ENCODE data around the gene PDE10A.
"Not testable (repeated sequence)": the region's sequence is repeated elsewhere in the genome, so short reads cannot be mapped to it uniquely, and the experiment has no call there.

PDE10A gene

GRCh38 chr6:165552248-165552736, 110.7 kb downstream of the PDE10A start:
- no peak for DNase-seq (ENCODE audit: low read depth in 2 of 2)

DNA sequence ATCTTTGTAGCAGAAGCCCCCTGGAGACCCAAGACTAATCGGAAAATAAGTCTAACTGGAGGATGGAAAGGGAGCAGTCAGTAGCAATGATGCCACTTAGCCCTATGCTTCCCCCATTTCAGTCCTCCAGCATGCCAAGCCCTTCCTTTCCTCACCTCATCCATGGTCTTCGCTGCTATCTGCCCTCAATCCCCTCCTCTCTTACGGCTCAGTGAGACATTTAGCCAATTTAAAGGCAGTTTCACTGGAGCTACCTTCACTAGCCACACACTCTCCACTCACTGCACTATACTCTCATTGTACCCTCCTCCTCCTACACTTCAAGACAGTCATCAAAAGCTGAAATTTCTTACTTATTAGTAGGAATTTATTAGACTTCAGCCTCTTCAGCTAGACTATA, 111.2 kb downstream of the PDE10A start:
- DNase-seq (ENCODE audit: low read depth in 2 of 2), result no peak

- DNase-seq (ENCODE audit: low read depth in 2 of 2), result no peak
Measured at GRCh38 chr6:165548450-165548849, 114.6 kb downstream of the PDE10A start.

GRCh38 chr6:165545806-165546205, 117.2 kb downstream of the PDE10A start:
- no peak for DNase-seq (ENCODE audit: low read depth in 2 of 2)

DNA sequence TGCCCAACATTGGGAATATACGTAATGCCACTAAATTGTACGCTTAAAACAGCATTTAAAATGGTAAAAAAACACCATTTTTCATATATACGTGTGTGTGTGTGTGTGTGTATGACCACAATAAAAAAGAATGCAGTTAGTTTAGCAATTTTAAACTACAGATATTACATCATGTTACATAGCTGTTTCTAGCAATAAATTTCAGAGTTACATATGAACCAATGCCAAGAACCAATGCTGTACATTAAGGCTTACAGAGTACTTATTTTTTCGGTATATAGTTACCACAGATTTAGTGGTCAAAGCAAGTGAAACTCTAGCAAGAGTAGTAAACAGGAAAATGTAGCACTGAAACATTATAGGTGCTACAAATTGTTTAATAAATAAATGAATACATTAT, 119.3 kb downstream of the PDE10A start:
- DNase-seq (ENCODE audit: low read depth in 2 of 2), result no peak

DNA sequence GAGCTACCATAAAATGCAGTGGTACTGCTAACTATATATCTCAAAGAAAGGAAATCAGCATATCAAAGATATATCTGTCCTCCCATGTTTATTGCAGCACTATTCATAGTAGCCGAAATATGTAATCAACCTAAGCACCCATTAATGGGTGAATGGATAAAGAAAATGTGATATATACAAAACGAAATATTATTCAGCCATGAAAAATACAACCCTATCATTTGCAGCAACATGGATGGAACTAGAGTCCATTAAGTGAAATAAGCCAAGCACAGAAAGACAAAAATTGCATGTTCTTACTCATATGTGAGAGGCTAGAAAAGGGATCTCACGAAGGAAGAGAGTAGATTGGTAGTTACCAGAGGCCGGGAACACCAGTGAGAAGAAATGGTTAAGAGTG, 126.1 kb downstream of the PDE10A start:
- DNase-seq (ENCODE audit: low read depth in 2 of 2), result no peak

GRCh38 chr6:165519316-165519715, 143.7 kb downstream of the PDE10A start:
- DNase-seq (ENCODE audit: low read depth in 2 of 2), result no peak

DNA sequence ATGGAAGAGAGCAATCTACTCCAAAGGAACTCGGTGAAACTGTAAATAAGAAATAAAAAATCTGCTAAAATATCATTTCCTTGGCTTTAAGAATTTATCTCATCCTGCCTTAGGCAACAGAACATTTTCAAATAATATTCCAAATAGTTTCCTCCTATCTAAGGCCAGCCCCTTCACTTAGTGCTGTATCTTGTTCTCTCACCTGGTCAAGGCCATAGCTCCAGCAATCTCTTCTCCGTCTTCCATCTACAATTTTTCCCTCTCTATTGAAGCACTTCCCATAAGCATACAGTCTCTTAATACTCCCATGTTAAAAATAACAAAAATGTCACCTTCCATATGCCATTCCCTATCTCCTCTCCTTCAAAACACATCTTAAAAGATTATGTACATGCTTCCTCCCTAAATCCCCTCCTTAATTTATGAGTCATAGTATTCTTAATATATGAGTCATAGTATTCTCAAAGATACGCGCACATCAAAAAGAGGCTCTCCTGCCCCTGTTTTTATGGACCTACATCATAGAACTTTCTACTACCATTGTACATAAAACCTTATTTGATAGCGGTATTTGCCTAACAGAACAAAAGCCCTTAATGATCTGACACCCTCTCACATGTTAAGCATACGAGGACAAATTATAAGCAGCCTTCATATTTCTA, 146.9 kb downstream of the PDE10A start:
- no peak for DNase-seq (ENCODE audit: low read depth in 2 of 2)

GRCh38 chr6:165514621-165515020, 148.4 kb downstream of the PDE10A start:
- no peak for DNase-seq (ENCODE audit: low read depth in 2 of 2)

GRCh38 chr6:165511807-165512206, 151.2 kb downstream of the PDE10A start:
- DNase-seq (ENCODE audit: low read depth in 2 of 2), result no peak

DNA sequence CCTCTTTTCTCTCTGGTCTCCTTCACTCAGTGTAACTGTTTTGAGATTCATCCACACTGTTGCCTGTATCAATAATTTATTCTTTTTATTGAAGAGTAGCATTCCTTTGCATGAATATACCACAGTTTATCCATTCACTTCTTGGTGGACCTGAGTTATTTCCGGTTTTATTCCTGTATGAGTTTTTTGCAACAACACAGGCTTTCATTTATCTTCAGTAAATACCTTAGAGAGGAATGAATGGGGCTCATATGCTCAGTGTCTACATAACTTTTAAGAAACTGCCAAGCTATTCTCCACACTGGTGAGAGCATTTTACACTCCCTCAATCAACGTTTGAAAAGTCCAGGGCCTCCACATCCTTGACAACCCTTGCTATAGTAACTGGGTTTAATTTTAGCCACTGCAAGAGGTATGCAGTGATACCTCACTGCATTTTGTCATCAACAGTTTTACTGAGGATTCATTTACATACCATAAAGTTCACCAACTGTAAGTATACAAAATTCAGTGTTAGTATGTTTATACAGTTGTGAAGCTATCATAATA, 154.6 kb downstream of the PDE10A start:
- DNase-seq (ENCODE audit: low read depth in 2 of 2), result no peak

DNA sequence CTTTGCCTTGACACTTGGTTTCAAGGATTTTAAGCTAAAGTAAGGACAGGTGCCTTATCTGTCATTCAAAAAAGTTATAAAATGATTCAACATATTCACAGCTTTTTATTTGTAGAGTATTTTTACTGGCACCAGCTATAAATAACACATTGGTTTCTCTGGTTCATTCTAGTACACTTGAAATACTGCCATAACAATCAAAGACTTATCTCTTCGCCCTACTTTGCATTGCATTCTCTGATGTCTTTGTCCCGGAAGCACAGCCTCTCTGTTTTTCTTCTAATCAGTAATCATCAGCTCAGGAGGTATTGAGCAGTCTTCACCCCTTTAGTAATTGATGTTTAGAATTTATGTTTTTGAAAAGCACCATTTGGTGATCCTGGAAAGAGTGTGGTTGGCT, 156.4 kb downstream of the PDE10A start:
- no peak for DNase-seq (ENCODE audit: low read depth in 2 of 2)

- not testable (repeated sequence) for DNase-seq (ENCODE audit: low read depth in 2 of 2)
Measured at GRCh38 chr6:165500214-165500907, 162.7 kb downstream of the PDE10A start.

DNA sequence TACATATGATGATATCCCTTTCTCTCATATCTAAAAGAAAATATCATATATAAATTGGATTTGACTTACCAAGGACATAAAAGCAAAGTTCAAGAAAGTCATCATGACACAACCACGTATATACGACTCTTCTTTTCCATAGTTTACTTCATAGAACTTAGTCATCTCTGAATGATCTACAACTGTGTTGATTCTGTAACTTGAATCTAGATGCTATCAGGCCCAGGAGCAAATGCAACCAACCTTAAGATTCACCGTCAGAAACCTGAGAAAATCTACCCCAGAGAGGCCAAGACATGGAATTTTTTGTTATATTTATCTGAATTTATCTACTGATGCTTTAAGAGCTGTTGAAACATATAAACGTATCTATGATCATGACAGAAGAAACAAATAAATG, 165.6 kb downstream of the PDE10A start:
- no peak for DNase-seq (ENCODE audit: low read depth in 2 of 2)

DNA sequence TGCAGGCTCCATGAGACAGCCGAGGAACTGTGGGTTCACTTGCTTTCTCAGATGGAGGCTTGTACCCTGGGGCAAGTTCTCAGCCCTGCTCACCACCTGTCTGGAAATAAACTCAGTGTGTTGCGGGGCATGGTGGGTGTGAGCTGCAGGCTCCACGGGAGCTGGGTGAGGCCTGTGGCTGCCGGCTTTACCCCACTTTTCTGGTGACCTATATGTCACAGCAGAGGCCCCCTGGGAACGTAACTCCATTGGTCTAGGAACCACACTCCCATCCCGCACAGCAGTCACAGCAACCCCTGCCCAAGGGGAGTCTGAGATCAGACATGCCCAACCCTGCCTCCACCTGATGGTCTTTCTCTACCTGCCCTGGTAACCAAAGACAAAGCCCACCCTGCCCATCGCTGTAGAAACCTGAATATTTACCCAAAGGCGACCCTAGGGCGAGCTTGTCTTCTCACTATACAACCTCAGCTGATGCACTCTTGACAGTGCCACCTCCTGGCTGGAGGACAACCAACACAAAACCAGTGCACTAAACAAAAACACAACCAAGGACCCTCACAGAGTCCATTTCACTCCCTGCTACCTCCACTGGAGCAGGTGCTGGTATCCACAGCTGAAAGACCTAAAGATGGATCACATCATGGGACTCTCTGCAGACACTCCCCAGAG, 174.3 kb downstream of the PDE10A start:
- DNase-seq (ENCODE audit: low read depth in 2 of 2), result no peak

DNA sequence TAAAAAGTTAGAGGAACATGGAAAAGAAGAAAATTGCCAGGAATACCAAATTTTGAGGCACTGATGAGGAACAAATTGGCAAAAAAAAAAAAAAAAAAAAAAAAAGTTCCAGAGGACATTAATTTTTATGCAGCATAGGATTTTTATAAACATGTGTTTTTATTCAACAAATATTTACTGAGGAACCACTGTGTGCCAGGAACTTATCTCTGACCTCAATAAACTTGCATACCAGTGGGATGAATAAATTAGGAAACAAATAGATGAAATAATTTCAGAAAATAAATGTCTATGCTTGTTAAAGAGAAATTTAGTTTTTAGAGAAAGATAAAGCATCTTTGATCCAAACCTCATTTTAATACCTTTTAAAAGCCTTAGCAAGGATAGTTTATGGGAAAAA, 175.1 kb downstream of the PDE10A start:
- no peak for DNase-seq (ENCODE audit: low read depth in 2 of 2)

GRCh38 chr6:165487347-165487746, 175.7 kb downstream of the PDE10A start:
- DNase-seq (ENCODE audit: low read depth in 2 of 2), result no peak

DNA sequence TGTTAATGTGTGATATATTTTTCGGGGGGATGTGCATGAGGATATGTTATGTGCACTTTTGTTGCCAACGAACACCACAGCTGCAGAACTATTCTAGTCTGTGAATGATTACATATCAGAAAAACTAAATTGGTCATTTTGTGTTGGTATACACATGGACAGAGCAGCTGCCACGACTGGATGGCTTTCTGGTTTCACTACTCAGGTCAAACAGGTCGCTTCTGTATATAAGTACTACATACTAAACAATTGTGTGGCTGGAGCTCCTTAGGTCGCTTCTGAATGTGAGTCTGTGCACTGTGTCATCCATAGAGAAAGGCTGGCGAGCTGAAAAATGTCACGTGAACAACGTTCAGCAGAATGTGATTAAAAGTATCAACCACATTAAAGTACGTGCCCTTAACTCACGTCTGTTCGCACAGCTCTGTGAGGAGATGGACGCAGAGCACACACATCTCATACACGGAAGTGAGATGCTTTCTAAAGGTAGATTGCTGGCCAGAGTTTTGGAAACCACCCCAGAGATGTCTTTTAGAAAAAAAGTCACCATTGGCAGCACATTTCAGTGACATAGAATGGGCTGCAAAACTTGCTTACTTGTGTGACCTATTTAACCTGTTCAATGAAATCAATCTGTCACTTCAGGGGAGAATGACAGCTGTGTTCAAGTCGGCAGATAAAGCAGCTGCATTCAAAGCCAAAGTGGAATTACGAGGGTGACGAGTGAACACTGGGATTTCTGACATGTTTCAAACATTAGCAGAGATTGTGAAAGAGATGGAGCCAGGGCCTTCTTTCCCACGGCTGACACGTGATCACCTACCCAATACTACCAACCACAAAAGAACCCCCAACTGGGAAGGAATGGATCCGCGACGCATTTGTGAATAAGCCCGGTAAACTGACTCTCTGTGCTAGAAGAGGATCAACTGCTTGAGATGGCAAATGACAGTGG, 176.6 kb downstream of the PDE10A start:
- DNase-seq (ENCODE audit: low read depth in 2 of 2), result no peak

- DNase-seq (ENCODE audit: low read depth in 2 of 2), result no peak
Measured at GRCh38 chr6:165484178-165484889, 178.7 kb downstream of the PDE10A start.

DNA sequence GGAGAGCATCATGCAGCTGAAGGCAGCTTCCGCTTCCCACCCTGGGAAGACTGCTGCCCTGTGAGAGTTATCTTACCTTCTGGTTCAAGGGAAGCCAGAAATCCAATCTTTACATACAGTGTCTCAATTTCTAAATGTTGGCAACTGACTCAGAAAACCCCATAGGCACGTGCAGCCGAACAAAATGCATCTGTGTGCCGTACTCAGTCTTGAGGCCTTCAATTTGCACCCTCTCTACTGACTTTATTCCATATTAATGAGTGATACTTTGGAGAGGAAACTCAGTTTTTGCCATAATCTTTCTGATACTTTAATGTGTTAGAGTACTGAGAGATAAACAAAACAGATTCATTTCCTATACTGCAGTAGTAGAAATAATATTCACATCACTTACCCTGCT, 181.1 kb downstream of the PDE10A start:
- no peak for DNase-seq (ENCODE audit: low read depth in 2 of 2)

GRCh38 chr6:165480916-165481315, 182.1 kb downstream of the PDE10A start:
- DNase-seq (ENCODE audit: low read depth in 2 of 2), result no peak

All from stimulated activated CD8-positive, alpha-beta memory T cell treated with anti-CD3 and anti-CD28 coated beads, Interleukin-2, amount 100 ng/mL, for 48 hours (primary cell).